DND-41 (cell line): ENCODE data around the gene TTC28.

Experiments used
- EZH2 ChIP-seq: IDR thresholded peaks from 3 replicates; pipeline ENCODE4 v1.6.1; 2012; ENCODE audit warnings: borderline replicate concordance, low read depth, mild to moderate bottlenecking, moderate library complexity, low read length, inconsistent platforms; ENCODE audit not compliant: severe bottlenecking
- TF ChIP-seq, protein P1 (sequence below): IDR thresholded peaks from 2 replicates; pipeline ENCODE4 v1.5.1; 2012; ENCODE audit warnings: borderline replicate concordance, low read length, moderate library complexity, mild to moderate bottlenecking; ENCODE audit not compliant: poor library complexity, severe bottlenecking; ENCODE audit errors: extremely low read depth

- TF ChIP-seq EZH2, result no peak
- TF ChIP-seq, protein P1, sequence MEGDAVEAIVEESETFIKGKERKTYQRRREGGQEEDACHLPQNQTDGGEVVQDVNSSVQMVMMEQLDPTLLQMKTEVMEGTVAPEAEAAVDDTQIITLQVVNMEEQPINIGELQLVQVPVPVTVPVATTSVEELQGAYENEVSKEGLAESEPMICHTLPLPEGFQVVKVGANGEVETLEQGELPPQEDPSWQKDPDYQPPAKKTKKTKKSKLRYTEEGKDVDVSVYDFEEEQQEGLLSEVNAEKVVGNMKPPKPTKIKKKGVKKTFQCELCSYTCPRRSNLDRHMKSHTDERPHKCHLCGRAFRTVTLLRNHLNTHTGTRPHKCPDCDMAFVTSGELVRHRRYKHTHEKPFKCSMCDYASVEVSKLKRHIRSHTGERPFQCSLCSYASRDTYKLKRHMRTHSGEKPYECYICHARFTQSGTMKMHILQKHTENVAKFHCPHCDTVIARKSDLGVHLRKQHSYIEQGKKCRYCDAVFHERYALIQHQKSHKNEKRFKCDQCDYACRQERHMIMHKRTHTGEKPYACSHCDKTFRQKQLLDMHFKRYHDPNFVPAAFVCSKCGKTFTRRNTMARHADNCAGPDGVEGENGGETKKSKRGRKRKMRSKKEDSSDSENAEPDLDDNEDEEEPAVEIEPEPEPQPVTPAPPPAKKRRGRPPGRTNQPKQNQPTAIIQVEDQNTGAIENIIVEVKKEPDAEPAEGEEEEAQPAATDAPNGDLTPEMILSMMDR, result no peak
These were observed 77.7 kb downstream of the TTC28 start for GRCh38 chr22:28601915-28602314.
